HG03025 (cell line): ENCODE data around the gene C20orf144.

Experiments
- ATAC-seq: cut with Tn5 transposase; IDR thresholded peaks from one replicate; pipeline ENCODE4 v1.9.1; 2021; ENCODE audit warnings: mild to moderate bottlenecking, moderate library complexity; ENCODE audit not compliant: unreplicated experiment, low FRiP score

Gene C20orf144

DNA sequence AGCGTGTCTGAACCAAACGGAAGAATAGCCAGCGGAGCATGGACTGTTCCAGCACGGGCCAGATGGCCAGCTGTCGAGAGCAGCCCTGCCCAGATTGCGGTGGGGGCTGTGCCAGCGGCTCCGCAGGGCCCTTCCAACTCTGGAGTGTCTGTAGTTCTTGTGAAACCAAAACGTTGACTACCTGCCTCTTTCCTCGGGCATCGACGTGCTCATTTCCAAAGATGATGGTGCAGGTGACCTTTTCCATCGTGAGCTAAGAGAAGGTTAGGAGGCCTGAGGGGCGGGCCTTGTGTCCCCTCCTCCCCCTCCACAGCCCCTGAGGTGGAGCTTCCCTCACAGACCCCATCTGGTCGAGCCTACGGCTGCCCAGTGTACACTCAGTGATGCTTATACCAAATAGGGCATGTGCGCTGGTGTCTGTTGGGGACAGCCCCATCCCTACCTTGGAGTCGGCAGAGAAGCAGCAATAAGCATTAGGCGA lies 12.9 kb upstream of the C20orf144 start:
- ATAC-seq, result no peak

DNA sequence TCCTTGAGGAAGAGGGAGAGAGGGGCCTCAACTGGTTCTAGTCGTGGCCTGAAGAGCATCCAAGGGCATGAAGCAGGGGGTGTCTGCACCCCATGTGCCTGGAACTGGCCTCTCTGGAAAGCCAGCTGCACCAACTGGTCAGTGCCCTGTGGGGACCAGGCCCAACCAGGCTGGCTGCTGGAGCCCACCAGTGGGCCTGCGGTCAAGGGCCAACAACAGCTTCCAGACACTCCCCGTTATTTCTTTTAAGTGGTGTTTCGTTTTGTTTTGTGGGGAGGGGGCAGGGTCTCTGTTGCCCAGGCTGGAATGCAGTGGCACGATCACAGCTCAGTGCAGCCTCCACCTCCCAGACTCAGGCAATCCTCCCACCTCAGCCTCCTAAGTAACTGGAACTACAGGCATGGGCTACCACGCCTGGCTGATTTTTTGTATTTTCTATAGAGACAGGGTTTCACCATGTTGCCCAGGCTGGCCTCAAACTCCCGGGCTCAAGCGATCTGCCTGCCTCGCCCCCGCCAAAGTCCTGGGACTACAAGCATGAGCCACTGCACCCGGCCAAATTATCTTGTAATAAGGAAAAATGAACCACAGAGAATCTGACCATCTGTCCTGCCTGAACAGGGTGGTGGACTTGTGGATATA lies 11.9 kb upstream of the C20orf144 start:
- ATAC-seq, result no peak

DNA sequence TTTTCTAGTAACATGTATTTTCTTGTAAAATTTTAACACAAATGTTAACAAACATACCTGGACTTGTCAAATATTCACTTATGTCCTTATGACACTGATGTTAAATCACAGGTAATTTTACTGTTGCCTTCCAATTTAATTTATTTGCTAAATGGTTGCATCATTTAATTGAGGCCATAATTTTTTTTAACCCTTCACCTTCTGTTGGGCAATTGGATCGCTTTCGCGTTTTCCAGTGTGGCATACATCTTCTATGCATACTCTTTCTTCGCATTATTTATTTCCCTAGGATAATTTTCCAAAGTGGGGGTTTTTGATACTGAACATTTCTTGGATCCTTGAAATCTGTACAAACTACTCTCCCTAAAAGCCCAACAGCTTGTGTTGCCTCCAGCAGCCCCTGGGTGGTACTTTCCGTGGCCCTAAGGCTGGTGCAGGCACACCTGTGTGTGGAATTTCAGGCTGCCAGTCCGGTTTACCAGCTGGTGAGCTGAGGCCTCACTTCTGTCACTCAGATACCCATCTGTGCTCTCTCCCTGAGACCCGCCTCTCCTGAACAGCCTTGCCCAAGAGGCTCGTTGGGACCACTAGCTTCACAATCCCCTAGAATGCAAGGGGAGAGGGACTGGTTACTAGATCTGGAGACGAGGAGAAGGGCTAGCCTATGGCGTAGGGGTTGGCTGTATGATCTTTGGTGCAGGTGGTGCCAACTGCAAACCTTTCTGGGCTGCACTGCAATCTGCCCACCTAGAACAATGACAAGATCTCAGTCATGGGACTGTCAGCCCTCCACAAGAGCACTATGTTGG lies 11.2 kb upstream of the C20orf144 start:
- no peak for ATAC-seq

DNA sequence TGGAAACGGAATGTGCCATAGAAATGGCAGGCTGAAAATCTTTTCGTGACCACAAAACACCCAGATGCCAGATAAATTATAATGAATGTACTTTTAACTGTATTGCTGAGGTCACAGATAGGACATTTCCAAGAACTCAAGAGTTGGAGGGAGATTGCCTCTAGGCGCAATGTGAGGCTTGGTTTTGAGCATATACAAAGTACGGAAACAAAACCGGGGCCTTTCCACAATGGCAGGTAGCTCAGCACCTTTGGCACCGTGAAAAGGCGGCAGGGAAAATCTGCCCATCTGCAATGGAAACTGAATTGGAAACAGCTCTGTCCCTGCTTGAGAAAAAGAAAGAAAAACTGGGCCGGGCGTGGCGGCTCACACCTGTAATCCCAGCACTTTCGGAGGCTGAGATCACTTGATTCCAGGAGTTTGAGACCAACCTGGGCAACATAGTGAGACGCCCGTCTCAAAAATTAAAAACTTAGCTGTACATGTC lies 10.5 kb upstream of the C20orf144 start:
- no peak for ATAC-seq

DNA sequence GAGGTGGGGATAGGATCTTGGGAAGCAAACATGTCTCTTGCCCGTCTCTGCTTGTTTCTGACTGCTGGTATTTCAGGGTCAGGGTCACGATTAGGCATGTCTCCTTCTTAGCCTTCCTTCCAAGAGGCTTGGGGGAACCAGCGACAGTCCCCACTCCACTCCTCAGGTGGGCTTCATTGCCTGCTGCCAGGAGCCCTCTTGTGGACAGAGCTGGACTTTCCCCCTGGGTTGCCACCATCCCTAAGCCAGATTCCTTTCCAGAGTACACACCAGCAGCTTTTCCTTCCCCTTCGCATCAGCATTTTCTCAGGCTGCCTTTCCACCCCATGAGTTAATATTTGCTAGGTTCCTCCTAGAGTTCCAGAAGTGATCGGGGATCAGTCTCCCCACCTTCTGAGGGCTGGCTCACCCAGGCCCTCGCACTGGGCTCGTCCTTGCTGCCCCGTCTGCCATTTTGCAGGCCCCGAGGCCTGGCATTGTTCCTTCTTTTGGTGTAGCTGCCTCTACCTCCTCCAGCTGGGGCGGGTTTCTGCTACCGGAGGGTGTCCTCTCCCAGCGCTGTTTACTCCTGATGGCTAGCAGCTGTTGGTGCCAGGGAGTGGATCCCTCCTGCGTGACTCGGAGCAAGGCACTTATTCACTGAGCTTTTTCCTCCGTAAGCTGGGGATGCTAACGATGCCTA lies 8.8 kb upstream of the C20orf144 start:
- ATAC-seq, result no peak

DNA sequence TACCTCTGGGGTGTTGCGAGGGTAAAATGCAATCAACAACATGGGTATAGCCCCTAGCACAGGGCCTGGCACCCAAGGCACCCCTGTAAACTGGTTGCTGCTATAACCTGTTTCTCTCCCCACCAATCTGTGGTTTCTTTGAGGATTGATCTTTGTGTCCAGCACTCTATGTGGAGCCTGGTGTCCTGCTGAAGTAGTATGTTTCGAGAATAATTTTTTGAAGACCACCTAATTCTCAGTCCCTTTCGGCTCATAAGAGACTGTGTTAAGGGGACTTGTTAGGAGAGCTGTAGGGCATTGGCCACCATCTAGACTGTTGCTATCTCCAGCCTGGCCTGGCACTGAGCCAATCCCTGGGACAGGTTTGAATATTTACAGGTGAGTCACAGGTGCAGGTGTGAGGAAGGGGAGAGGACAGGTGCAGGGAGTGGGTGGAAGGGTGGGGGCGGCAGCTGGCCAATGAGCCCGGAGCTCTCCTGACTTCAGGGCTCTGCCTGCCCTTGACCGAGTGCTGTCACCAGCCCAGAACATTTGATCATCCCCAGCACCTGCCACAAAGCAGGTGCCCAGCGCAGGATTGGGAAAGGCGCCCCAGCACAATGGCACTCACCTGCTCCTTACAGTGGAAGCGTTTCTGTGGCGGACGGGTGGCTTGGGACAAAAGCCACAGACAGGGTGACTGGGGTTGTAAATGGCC lies 8.1 kb upstream of the C20orf144 start:
- no peak for ATAC-seq

DNA sequence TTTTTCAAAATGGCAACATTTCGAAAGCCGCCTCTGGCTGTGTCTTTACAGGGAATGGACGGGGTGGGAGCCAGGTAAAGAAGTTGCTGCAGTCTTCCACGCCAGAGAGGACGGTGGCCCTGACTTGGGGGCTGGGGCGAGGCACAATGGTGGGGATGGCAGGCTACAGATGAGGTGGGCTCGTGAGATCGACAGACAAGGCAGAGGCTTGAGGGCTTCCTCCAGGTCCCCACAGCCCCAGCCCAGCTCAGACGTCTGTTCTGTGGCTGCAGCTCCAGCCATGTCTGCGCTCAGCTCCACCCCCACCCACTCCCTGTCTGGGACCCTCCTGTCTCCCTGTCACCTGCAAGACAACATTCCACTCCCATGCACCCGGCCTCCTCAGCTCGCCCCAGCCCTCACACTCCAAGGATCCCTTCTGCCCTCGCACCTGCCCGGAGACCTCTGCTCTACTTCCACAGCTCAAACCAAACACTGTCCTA lies 7.4 kb upstream of the C20orf144 start:
- no peak for ATAC-seq

DNA sequence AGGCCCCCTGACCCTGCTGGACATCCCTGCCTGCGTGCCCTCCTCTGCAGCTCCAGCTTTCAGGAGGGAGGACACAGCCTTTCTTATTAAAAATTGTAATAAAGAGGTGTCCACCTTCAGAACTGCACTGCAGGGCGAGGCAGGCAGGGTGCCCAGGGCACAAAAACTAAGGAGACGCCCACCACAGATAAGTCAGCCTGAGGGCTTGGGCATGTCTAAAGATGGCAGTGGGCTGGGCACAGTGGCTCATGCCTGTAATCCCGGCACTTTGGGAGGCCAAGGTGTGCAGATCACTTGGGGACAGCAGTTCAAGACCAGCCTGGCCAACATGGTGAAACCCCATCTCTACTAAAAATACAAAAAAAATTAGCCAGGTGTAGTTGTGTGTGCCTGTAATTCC lies 7.0 kb upstream of the C20orf144 start:
- ATAC-seq, result no peak

DNA sequence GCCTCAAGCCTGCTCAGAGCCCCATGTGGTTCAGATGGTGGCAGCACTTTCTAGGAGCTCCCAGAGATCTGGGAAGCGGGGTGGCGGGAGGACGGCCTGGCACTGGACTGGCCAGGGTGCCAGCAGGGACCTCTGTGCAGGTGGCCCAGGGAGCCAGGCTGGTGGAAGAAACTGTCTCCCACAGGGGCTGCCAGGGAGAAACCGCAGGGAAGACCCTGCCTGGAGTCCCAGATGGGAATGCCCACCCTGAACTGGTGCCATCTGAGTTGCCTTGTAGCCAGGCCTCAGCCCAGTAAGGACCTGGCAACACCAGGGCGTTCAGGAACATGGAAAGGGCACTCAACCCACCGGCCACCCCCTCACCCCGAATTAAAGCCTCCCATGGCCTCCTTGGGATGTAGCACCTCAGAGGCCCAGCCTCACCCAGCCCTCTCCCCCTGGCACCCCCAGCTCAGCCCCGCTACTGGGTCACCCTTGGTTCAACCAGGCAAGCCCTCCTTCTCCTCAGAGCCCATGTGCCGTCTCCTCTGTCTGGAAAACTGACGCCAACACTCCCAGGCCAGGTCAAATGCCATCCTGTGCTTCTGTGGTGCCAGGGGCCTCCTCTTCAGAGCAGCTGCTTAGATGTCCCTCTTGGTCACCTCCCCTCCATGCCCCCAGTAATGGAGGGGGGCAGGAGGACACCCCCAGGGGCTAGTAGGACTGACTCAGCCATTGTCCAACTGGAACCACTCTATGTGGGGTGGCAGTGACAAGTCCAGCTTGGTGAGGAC lies 5.9 kb upstream of the C20orf144 start:
- ATAC-seq, result no peak

DNA sequence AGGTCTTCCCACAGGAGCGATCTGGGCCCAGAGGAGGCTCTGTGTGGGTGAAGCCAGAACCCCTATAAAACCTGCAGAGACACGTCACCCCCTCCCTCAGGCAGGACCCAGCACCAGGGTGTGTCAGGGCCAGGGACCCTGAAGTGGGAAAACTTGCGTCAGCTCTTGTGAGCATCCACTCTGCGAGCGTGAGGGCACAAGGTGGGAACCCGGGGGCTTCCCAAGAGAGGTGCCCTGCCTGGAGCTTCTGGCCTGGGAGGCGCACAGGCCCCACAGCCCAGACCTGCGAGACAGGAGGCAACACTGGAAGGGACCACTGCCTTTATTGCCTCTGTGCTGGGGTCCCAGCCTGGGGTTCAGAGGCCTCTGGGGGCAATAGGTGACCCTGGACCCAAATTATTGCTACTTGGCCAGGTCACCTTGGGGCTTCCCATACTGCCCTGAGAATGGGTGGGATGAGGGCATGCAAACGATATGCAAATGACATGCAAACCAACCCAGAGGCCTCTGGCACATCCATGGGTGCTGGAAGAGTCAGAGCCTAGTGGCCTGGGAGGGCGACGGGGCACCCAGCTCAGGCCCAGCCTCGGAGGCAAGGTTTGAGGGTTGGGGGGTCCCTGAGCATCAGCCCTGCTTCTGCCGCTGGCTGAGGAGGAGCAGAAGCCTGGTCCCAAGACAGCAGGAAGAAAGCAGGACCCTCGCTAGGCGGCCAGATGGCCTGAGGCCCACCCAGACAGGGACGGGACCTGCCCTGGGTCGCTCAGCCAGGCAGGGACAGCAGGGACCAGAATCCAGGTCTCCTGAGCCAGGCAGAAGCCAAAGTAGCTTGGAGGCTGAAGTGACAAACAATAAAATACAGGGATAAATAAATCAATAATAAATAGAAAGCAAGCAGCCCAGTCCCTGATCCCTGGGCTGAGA lies 5.1 kb upstream of the C20orf144 start:
- no peak for ATAC-seq

DNA sequence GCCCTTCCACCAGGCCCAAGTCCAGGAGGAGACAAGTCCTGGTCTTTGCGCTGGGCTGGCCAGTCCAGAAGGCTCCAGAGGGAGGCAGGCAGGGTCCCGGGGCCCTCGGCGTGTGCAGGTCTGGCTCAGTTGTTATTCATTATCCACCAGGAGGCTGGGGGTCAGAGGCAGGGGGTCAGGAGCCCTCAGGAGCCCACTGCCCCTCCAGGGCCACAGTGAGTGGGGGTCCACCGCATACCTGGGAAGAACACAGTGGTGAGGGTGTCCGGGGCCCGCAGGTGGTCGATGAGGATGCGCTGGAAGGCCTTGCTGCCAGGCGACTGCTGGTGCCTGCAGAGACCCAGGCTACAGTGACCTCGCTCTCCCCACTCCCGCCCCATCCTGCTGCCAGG lies 4.4 kb upstream of the C20orf144 start:
- ATAC-seq, result no peak

DNA sequence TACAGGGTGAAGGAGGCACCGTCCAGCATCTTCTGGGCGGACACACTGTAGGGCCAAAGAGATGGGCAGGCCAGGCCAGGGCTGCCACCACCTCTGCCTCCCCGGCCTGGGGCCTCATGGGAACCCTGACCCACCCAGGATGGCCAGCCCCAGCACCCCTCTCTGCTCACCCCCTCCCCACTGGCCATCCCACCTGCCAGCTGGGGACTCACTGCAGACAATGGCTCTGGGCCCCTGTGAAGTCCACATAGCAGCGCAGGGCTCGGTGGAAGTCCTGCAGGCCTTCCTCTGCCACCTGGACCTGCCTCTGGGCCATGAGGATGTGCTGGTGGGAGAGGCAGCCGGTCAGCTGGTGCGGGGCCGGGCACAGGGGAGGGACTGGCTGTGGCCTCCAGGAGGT lies 3.6 kb upstream of the C20orf144 start:
- no peak for ATAC-seq

DNA sequence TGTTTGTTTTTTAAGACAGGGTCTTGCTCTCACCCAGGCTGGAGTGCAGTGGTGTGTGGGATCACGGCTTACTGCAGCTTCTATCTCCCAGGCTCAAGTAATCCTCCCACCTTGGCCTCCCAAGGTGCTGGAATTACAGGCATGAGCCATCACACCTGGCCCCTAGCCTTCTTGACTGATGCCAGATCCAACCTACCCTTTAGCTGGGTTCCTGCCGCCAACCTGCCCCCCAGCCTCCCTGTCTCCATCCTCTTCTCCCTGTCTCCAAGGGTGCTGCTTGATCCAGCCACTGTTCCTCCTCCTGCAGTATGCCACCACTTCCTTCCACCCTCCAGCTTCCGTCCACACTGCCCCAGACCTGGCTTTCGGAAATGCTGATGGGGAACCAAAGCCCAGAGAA lies 3.2 kb upstream of the C20orf144 start:
- no peak for ATAC-seq

DNA sequence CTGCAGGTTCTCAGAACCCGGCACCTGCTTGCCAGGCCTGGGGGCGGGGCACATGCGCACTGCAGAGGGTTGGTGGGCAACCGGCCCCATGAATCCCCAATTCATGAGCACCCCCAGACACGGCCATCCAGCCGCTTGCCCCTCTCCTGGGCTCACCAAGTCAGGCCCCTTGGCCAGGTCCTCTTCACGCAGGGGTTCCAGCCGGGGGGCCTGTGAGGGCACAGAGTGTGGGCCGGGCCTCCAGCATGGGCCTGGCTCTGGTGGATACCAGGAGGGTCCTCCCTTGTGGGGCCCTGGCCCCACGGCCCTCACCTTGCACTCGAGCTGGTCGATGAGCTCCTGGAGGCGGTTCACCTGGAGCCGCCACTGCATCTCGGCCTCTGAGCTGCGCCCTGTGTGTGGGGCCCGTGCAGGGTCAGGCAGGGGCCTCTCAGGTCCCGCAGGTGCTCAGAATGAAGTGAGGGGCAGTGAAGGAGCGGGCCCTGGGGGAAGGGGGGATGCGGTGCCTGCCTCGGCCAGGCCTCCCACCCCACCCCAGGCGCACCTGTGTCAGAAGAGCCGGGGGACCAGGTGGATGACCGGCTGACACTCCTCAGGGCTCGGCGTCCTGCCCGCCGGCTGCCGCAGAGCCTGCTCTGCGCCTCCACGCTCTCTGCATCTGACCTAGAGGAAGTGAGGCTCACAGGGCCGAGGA lies 2.6 kb upstream of the C20orf144 start:
- no peak for ATAC-seq

DNA sequence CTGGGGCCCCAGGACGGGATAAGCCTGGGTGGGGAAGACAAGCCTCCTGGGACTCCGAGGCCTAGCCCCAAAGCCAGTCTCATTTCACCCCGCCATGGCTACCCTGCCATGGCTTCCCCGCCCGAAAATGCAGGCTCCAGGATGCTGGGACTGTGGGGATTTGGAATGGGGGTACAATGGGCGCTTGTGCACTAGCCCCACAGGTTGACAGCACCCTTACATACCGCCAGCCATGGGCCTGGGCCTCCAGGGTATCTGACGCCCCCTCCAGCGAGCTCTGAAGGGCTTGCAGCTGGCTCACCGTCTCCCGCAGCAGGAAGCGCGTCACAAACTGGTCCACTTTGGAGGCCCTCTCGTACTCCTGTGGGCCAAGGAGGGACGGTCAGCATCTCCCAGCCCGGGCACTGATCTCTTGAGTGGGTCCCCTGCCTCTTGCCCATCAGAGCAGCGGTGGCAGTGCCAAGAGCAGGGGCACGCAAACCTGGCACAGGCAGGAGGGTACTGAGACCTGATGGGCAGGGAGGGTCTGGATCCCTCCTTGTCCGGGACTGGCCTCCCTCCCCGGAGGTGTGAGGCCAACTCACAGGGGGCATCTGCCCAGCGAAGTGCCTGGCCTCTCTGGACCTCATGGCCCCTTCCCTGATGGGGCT lies 2.0 kb upstream of the C20orf144 start:
- no peak for ATAC-seq

DNA sequence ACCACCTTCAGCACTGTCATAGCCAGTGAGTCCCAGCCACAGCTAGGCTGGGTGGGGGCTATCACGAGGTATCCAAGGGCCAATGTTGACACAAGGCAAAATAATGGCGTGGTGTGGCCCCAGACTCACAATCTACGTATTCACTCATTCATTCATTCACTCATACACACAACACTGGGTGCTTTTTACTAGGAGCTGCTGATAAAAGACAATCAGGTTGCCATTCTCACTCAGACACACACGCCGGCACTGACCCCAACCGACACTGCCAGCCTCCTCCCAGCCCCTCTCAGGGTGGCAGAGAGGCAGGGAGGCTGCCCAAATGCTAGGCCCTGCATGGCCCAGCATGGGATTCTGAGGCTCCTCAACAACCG lies 1.5 kb upstream of the C20orf144 start:
- no peak for ATAC-seq

DNA sequence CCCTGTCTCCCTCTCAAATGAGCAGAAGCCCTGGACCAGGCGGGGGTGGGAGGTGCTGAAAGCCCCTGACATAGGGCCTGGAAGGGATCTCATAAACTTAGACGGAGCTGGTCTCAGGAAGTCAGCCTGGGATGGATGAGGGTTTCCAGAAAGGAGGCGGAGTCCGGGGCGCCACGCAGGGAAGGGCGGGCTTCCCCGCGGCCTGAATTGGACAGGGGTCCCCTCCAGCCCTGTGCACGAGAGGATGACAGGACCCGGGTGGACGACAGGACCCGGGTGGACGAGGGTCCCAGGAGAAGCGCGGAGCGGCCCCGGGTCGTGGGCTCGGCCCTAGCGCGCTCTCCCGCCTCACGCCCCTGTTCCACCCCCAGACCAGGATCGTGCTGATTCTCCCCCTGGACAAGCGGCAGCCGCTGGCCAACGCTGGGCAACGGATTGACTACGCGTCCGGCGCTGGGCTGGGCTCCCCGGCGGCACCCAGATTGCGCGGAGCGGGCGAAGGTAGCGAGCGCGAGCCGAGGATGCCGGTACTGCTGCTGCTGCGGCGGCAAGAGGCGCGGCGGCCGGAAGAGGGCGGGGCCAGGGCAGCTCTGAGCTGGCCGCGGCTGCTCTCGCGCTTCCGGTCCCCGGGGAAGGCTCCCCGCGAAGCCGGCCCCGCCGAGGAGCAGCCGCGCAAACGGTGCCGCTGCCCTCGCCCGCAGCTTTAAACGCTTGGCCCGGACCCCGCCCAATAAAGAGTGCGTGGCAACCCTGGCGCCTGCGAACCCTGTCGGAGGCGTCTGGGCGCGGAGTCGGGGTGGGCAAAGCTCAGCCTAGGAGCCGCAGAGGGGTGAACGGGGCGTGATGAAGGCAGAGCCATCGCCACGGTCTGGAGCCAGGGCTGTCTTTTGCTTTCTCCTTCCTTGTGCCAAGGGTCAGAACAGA lies 1.3 kb downstream of the C20orf144 start:
- ATAC-seq, result no peak
